Retinal pigment epithelial cell (primary cell): ENCODE measurements around the gene ZNF425.
"Not testable (repeated sequence)": the region's sequence is repeated elsewhere in the genome, so short reads cannot be mapped to it uniquely, and the experiment has no call there.

Experiments
- DNase-seq: peaks from one replicate; pipeline ENCODE4 v3.0.0-alpha.2; 2010; ENCODE audit warnings: low read depth
- H3K4me3 ChIP-seq: 2 replicates; pipeline ENCODE4 v1.5.1; 2011; ENCODE audit warnings: mild to moderate bottlenecking, low read length, control low read depth, moderate library complexity
- CTCF ChIP-seq: conservative IDR thresholded peaks from 2 replicates; pipeline ENCODE4 v1.5.1; 2011; ENCODE audit warnings: low read depth, low read length, control low read depth, inconsistent platforms

The ZNF425 gene

GRCh38 chr7:149072438-149072775 is 53.7 kb downstream of the ZNF425 start:
- TF ChIP-seq CTCF = no peak
- DNase-seq = no peak
- H3K4me3 ChIP-seq = no peak overlapping the region

GRCh38 chr7:149071641-149072437 is 54.3 kb downstream of the ZNF425 start:
- TF ChIP-seq CTCF = peak; percentile 26
- no peak overlapping the region for H3K4me3 ChIP-seq
- DNase-seq = no peak

- no peak for TF ChIP-seq CTCF
- H3K4me3 ChIP-seq = no peak overlapping the region
- no peak for DNase-seq
Observed at GRCh38 chr7:149071182-149071635, 54.9 kb downstream of the ZNF425 start.

GRCh38 chr7:149070372-149071125 is 55.6 kb downstream of the ZNF425 start:
- no peak overlapping the region for H3K4me3 ChIP-seq
- TF ChIP-seq CTCF = no peak
- no peak for DNase-seq

GRCh38 chr7:149067869-149068268 is 58.3 kb downstream of the ZNF425 start:
- TF ChIP-seq CTCF = no peak
- DNase-seq = no peak
- no peak overlapping the region for H3K4me3 ChIP-seq

- H3K4me3 ChIP-seq = no peak overlapping the region
- no peak for DNase-seq
- no peak for TF ChIP-seq CTCF
Observed at GRCh38 chr7:149063476-149063875, 62.6 kb downstream of the ZNF425 start.

GRCh38 chr7:149062217-149062899 is 63.8 kb downstream of the ZNF425 start:
- DNase-seq, H3K4me3 ChIP-seq: not testable (repeated sequence)
